Measurements from ENCODE around the gene GUCA1A. TPM values are rescaled to one million over a fixed set of nuclear protein-coding genes. Genes with fewer than 3 reads are reported as not detected.

The GUCA1A gene
- under 1 TPM in 1 of 2 donors, not detected in 1; 0.34 TPM for total RNA-seq

GRCh38 chr6:42173101-42173500, at the start of gene GUCA1A:
Gene GUCA1A, plus strand, starts transcription at chr6:42173364. Its CDS starts 250 bp downstream, at chr6:42173614.

GRCh38 chr6:42142118-42142835, 30.9 kb upstream of the GUCA1A start, which contains the start of gene C6orf132:
Gene C6orf132, minus strand, starts transcription at chr6:42142620. Its CDS starts 176 bp downstream, at chr6:42142444.

GRCh38 chr6:42217519-42218367, 44.6 kb downstream of the GUCA1A start, which contains the start of gene MRPS10:
Gene MRPS10, minus strand, starts transcription at chr6:42217861. Its CDS starts 12 bp downstream, at chr6:42217849.

Other genes with a start within 250 kb of the GUCA1A start
- gene CCND3, start 231.6 kb upstream of the GUCA1A start, total RNA-seq: 10 to 100 TPM; 63.0 to 92.6 TPM
- 10 to 100 TPM; 17.9 to 22.0 TPM for gene TAF8, start 122.8 kb upstream of the GUCA1A start, total RNA-seq
- under 1 TPM in 1 of 2 donors, not detected in 1; 0.34 TPM for gene C6orf132, start 30.7 kb upstream of the GUCA1A start, total RNA-seq
- gene GUCA1B, start 21.6 kb downstream of the GUCA1A start, total RNA-seq: not detected
- 10 to 100 TPM; 37.2 to 54.3 TPM for gene MRPS10, start 44.5 kb downstream of the GUCA1A start, total RNA-seq

Data from melanocyte of skin (primary cell).